Measurements from ENCODE around the gene EIF2AK2. TPM values are rescaled to one million over a fixed set of nuclear protein-coding genes. Genes with fewer than 3 reads are reported as not detected.

The EIF2AK2 gene
- polyA plus RNA-seq, 2 donors = 3.6 to 4.0 TPM

DNA sequence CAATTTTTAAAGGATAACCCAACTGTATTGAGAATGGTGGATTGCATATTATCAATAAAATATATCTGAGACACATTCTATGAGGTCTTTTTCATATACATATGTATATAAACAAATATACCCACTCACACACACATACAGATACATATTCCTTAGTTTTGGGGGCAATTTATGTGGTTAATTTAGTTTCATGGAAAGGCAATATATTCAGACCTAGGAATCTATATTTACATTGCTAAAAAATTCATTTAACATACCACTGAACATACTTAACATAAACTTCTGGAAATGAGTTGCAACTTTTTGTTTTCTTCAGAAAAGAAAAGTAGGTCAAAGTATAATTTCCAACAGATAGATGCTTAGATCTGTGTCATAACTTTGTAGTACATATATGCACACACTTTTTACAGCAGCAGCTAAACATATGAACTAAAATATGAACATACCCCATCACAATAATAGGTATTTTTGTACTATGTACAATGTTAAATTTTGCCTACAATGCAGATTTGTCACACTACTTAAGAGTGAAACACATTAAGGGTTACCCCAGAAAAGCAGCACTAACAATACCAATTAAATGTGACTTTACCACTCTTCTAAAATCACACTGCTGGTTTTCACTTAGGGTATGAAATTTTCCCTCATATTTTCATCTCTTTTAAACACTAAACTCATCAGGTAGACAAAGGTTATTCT is 95.6 kb downstream of the EIF2AK2 start:
- no peaks in the 10 kb centered on the region for H3K4me1 ChIP-seq (ENCODE audit: control insufficient read depth in 2 of 2, insufficient read depth in 2 of 2, low read length in 1 of 2)
- peaks cover 4 to 14% of the 10 kb centered on the region in 2 donors for H3K36me3 ChIP-seq (ENCODE audit: control insufficient read depth in 2 of 2, insufficient read depth in 2 of 2, low read length in 1 of 2)

DNA sequence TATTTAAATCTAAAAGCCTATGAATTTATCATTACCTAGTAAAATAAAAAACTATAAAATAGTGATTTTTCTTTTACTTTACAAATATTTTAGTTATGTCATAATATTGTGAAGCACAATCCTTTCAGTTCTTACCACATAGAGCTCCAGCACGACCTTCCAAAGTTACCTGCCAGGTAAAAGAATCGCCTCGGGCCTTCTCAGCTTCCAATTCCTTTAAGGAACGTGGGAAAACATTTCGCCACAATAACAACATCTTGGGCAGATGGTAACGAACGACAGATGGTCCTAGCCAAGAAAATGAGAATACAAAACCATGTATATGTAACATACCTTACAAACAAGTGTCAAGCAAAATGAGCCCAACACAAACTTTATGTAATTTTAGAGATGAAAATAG is 96.3 kb downstream of the EIF2AK2 start:
- Histone ChIP-seq H3K36me3 (ENCODE audit: control insufficient read depth in 2 of 2, insufficient read depth in 2 of 2, low read length in 1 of 2) (peaks cover 4 to 12% of the 10 kb centered on the region in 2 donors), H3K4me1 (ENCODE audit: control insufficient read depth in 2 of 2, insufficient read depth in 2 of 2, low read length in 1 of 2) (no peaks in the 10 kb centered on the region), H3K4me3 (ENCODE audit: low read depth in 1 of 2, low read length in 2 of 2) (no peak overlapping the region), H3K27ac (ENCODE audit: low read depth in 2 of 2, low read length in 1 of 2) (no peak overlapping the region), H3K9me3 (ENCODE audit: control insufficient read depth in 2 of 2, insufficient read depth in 1 of 2, low read depth in 1 of 2, low read length in 1 of 2) (no peaks in the 10 kb centered on the region), H3K27me3 (ENCODE audit: control insufficient read depth in 1 of 2, insufficient read depth in 2 of 2, low read length in 2 of 2) (no peaks in the 10 kb centered on the region)
- 84 to 93% methylated on average over 7 of the region's 7 CpGs for WGBS, 2 donors

More for the DNA sequence above, 95.6 kb downstream of the EIF2AK2 start:
- no peaks in the 10 kb centered on the region for H3K9me3 ChIP-seq (ENCODE audit: control insufficient read depth in 2 of 2, insufficient read depth in 1 of 2, low read depth in 1 of 2, low read length in 1 of 2)
- no peak overlapping the region for H3K27ac ChIP-seq (ENCODE audit: low read depth in 2 of 2, low read length in 1 of 2)
- H3K27me3 ChIP-seq (ENCODE audit: control insufficient read depth in 1 of 2, insufficient read depth in 2 of 2, low read length in 2 of 2) = no peaks in the 10 kb centered on the region
- no peak overlapping the region for H3K4me3 ChIP-seq (ENCODE audit: low read depth in 1 of 2, low read length in 2 of 2)

- H3K9me3 ChIP-seq (ENCODE audit: control insufficient read depth in 2 of 2, insufficient read depth in 1 of 2, low read depth in 1 of 2, low read length in 1 of 2) = no peaks in the 10 kb centered on the region
- H3K4me1 ChIP-seq (ENCODE audit: control insufficient read depth in 2 of 2, insufficient read depth in 2 of 2, low read length in 1 of 2) = no peaks in the 10 kb centered on the region
- no peaks in the 10 kb centered on the region for H3K27me3 ChIP-seq (ENCODE audit: control insufficient read depth in 1 of 2, insufficient read depth in 2 of 2, low read length in 2 of 2)
- H3K27ac ChIP-seq (ENCODE audit: low read depth in 2 of 2, low read length in 1 of 2) = no peak overlapping the region
- WGBS, 2 donors = 82 to 92% methylated on average over 3 of the region's 3 CpGs
- H3K4me3 ChIP-seq (ENCODE audit: low read depth in 1 of 2, low read length in 2 of 2) = no peak overlapping the region
- H3K36me3 ChIP-seq (ENCODE audit: control insufficient read depth in 2 of 2, insufficient read depth in 2 of 2, low read length in 1 of 2) = peaks cover 4 to 12% of the 10 kb centered on the region in 2 donors
Observed at GRCh38 chr2:37059841-37060240, 96.9 kb downstream of the EIF2AK2 start.

DNA sequence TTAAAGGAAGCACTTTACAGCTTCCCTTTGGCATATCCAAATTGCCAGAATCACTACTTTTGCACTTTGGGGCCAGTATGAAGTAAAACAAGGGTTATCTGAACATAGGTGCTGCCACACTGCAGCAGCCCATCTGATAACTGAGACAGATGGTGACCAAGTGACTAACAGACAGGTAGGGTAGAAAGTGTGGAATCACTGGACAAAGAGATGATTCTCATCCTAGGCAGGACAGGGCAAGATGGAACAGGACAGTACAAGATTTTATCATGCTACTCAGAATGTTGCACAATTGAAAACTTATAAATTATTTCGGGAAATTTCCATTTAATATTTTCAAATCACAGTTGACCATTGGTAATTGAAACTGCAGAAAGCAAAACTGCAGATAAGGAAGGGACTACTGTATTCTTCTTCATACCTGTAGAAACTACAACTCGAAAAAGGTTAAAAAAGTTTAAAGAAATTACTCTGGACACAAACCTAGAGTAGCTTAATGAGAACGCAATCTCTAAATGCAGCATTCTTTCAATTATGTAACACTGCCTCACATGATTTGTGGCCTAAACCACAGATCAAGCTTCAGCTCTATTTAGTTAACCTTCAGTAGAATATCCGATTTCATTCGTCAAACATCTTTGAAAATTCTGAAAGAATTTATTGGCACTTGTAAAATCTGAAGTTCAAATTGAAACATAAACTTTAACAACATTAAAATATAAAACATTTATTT is 104.0 kb downstream of the EIF2AK2 start:
- Histone ChIP-seq H3K27ac (ENCODE audit: low read depth in 2 of 2, low read length in 1 of 2) (no peak overlapping the region), H3K4me1 (ENCODE audit: control insufficient read depth in 2 of 2, insufficient read depth in 2 of 2, low read length in 1 of 2) (no peaks in the 10 kb centered on the region), H3K27me3 (ENCODE audit: control insufficient read depth in 1 of 2, insufficient read depth in 2 of 2, low read length in 2 of 2) (no peaks in the 10 kb centered on the region), H3K36me3 (ENCODE audit: control insufficient read depth in 2 of 2, insufficient read depth in 2 of 2, low read length in 1 of 2) (peaks cover 3 to 4% of the 10 kb centered on the region in 2 donors), H3K4me3 (ENCODE audit: low read depth in 1 of 2, low read length in 2 of 2) (no peak overlapping the region), H3K9me3 (ENCODE audit: control insufficient read depth in 2 of 2, insufficient read depth in 1 of 2, low read depth in 1 of 2, low read length in 1 of 2) (no peaks in the 10 kb centered on the region)
- 88 to 90% methylated on average over 5 of the region's 5 CpGs for WGBS, 2 donors

Other genes starting within 250 kb of the EIF2AK2 start
- gene STRN, start 190.4 kb downstream of the EIF2AK2 start, polyA plus RNA-seq = 10 to 100 TPM in 1 of 2 donors, 1 to 10 TPM in 1; 9.2 to 12.2 TPM
- gene HEATR5B, start 72.6 kb downstream of the EIF2AK2 start, polyA plus RNA-seq = 1 to 10 TPM; 7.7 to 9.0 TPM
- 1 to 10 TPM; 2.7 to 2.8 TPM for gene GPATCH11, start 72.5 kb downstream of the EIF2AK2 start, polyA plus RNA-seq
- not detected for gene SULT6B1, start 31.7 kb upstream of the EIF2AK2 start, polyA plus RNA-seq
- 10 to 100 TPM; 19.1 to 53.7 TPM for gene CEBPZOS, start 39.5 kb upstream of the EIF2AK2 start, polyA plus RNA-seq
- 10 to 100 TPM; 32.5 to 37.4 TPM for gene CEBPZ, start 74.6 kb upstream of the EIF2AK2 start, polyA plus RNA-seq
- gene NDUFAF7, start 74.7 kb upstream of the EIF2AK2 start, polyA plus RNA-seq = 1 to 10 TPM; 6.9 to 8.1 TPM
- 1 to 10 TPM; 3.7 to 3.8 TPM for gene PRKD3, start 167.9 kb upstream of the EIF2AK2 start, polyA plus RNA-seq
- gene QPCT, start 187.7 kb upstream of the EIF2AK2 start, polyA plus RNA-seq = 1 to 10 TPM; 1.2 to 1.8 TPM